HS-5 (cell line): ENCODE data around the gene MYMK.

Source experiments
- DNase-seq: peaks from one replicate; pipeline ENCODE4 v3.0.0-alpha.2; 2012; ENCODE audit warnings: low read depth

Gene MYMK

GRCh38 chr9:133505186-133505830, 19.5 kb downstream of the MYMK start:
- no peak for DNase-seq

- no peak for DNase-seq
These were observed 22.6 kb downstream of the MYMK start for GRCh38 chr9:133502112-133502511.

- no peak for DNase-seq
These were observed 24.9 kb downstream of the MYMK start for GRCh38 chr9:133499892-133500270.

DNA sequence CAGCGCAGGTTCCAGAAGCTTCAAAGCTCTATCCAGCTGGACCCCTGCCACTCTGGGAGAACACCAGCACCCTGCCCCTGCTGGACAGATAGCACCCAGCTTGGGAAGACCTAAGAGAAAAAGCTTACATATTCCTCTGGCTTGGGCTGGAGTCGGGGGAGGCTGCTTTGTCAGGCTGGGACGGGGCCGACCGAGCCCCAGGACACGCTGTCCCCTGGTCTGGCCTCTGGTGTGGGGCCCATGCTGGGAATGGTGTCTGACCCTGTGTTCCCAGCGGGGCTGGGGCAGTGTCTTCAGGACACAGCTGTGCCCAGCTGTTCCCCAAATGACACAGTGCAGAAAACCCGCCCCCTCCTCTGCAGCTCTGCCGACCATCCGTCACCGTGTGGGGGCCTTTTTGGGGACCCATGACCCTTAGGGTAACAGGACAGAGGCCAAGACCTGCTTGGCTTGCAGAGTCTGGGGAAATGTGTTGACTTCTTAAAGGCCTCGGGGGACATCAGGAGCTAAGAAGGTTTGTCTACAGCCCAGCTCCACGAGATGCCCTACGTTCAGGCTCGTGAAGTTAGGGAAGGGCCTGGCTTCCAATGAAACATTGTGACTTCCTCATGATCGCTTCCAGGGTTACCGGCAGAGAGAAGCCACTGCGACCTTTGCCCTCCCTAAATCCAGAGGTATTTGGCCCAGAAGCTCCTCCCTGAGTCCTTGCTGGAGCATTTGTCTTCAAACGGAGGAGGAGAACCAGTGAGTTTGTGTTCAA, 25.4 kb downstream of the MYMK start:
- DNase-seq = no peak

GRCh38 chr9:133496861-133497842, 27.6 kb downstream of the MYMK start:
- no peak for DNase-seq

DNA sequence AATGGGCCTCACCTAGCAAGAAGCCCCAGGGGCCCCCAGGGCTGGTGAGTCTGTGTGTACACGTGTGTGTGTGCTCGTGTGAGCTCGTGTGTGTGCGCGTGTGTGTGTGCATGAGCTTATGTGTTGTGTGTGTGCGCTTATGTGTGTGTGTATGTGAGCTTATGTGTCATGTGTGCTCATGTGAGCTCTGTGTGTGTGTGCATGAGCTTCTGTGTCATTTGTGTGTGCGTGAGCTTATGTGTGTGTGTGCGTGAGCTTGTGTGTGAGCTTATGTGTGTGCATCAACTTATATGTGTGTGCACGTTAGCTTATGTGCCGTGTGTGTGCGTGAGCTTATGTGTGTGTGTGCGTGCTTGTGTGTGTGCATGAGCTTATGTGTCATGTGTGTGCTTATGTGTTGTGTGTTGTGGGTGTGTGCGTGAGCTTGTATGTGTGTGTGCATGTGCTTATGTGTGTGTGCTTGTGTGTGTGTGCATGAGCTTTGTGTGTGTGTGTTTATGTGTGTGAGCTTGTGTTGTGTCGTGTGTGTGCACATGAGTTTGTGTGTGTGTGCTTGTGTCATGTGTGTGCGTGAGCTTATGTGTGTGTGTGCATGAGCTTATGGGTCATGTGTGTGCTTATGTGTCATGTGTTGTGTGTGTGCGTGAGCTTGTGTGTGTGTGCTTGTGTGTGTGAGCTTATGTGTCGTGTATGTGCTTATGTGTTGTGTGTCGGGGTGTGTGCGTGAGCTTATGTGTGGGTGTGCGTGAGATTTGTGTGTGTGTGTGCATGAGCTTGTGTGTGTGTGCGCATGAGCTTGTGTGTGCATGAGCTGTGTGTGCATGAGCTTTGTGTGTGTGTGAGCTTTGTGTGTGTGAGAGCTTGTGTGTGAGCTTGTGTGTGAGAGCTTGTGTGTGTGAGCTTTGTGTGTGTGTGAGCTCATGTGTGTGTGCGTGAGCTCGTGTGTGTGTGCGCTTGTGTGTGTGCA, 29.1 kb downstream of the MYMK start:
- DNase-seq = no peak

- no peak for DNase-seq
These were observed 30.0 kb downstream of the MYMK start for GRCh38 chr9:133494636-133495326.

DNA sequence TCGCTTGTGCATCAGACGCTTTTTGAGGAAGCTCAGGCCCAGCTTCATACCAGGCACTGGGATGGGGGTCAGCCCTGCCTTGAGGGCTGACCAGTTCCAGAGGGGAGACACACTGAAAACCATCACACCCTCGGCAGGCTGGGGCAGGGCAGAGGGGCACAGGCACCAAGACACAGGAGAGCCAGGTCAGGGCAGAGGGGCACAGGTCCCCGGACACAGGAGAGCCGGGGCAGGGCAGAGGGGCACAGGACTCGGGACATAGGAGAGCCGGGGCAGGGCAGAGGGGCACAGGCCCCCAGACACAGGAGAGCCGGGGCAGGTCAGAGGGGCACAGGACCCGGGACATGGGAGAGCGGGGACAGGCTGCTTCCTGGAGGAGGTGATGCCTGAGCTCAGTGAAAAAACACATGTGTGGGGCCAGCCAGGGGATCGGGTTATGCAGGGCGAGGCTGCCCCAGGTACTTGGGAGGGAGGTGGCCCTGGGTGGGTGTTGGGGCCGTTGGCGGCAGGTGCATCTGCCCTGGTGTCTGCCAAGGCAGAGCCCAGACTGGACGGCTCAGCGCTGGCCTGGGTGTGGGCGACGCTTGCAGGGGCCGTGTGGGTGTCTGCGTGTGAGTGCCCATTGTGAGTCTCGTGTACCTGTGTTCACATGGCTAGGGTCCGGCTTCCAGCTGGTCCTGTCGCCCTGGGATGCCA, 30.8 kb downstream of the MYMK start:
- no peak for DNase-seq

- no peak for DNase-seq
These were observed 31.3 kb downstream of the MYMK start for GRCh38 chr9:133493428-133493827.

DNA sequence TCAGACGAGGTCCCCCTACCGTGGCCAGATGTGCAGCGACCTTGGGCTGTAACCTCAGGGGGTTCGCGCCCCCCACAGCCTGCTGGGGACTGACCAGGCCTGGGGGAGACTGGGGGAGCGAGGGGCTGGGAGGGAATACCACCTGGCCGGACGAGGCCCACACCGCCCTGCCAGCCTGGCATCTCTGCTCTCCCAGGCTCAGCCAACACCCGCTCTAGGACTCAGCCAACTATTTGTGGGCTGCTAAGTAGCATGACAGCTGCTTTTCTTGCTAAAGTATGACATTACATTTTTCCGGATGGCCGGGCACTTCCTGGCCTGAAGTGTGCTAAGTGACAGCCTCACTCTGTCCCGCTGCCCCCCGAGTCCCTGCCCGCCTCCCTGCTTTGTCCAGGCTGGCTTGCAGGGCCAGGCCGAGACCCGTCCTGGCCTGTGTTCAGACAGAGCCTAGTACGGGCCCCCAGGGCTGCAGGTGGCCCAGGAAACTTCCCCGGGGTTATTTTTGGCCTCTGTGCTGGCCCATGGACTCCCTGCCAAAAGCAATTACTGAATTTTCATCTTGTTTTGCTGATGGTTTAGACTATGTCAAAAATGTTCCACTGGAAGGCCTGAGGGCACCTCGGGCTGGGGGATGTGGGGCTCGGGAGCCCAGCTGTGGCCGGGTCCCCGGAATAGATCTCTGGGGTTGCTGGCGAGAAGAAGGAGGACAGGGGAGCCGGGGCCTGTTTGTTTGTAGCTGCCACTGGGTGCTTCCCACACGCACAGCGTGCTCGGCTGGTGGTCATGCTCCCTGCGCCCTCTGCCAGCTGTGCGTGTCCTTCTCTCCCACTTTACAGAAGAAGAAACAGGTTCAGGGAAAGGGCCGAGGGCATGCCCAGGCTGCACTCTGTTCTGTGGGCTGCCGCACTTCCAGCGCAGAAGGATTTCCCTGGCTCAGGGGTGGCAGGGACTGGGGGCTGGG, 32.4 kb downstream of the MYMK start:
- DNase-seq = no peak

DNA sequence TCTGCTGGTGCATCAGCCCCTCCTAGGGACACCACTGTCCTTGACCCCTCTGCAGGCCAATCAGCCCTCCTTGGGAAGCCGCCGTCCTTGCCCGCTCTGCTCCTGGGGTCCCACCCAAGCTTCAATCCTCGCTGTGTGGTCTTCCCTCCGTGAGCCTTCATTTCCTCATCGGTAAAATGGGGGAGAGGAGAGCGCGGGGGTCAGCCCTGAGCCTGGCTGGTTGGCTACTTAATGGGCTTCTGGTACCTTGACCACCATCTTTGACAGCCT, 33.2 kb downstream of the MYMK start:
- no peak for DNase-seq

DNA sequence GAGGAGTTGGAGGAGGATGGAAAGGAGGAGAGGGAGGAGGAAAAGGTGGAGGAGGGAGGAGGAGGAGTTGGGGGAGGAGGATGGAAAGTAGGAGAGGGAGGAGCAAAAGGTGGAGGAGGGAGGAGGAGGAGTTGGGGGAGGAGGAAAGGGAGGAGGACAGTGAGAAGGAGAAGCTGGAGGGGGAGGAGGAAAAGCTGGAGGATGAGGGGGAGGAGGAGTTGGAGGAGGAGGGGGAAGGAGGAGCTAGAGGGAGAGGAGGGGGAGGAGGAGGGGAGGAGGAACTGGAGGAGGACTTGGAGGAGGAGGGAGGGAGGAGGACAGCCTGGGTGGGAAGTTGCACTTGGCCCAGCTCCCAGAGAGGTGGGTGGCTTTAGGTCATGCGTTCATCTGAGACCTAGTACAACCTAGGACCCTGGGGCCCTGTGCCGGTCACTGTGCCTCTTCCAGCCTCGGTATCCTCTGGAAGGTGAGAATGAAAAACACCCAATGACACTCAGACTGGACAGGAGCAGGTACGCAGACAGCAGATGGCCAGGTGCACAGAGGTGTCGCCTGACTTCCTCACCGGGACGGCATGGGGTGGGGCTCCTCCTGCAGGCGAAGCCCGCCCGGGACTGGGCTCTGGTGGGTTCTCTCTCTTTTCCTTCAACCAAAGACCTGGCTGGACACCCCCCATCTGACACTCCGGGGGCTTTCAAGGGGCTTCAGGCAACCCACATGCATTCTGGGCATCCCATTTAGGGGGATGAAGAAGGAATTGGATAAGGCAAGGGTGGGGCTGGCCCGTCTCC, 33.7 kb downstream of the MYMK start:
- DNase-seq = no peak

GRCh38 chr9:133490201-133490681, 34.5 kb downstream of the MYMK start:
- no peak for DNase-seq

- no peak for DNase-seq
These were observed 35.2 kb downstream of the MYMK start for GRCh38 chr9:133489253-133490190.

GRCh38 chr9:133488686-133489252, 36.0 kb downstream of the MYMK start:
- no peak for DNase-seq

GRCh38 chr9:133487331-133487725, 37.4 kb downstream of the MYMK start:
- DNase-seq = no peak
